ENCODE measurements around the gene RNF148.

DNA sequence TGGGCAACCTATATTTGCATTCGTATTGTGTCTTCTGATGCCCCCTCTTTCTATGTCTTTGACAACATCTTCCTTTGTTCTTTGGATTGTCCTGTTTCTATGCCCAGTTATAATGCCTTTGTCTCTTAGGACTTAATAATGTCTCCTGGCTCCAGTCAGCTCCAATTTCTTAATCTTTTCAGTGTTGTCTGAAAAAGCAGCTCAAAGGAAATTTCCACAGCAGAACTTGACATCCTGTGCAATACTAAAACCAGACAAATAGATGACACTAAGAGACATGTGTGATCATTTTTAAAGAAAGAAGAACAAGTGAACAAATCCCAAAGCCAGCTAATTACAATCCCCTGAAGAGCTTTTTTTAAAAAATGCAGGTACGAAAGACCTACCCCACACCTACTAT lies 47.7 kb upstream of the RNF148 start:
- TF ChIP-seq CTCF (IDR thresholded peaks at IDR 0.05), result no peak
- TF ChIP-seq RAD21 (conservative IDR thresholded peaks at IDR 0.05 in 1 of 2, IDR thresholded peaks at IDR 0.05 in 1 of 2), result no peak
- TF ChIP-seq ZC3H11A (IDR thresholded peaks at IDR 0.05), result no peak
- TF ChIP-seq SMC3 (IDR thresholded peaks at IDR 0.05), result no peak
- no peak for TF ChIP-seq CBX2 (IDR thresholded peaks at IDR 0.05; ENCODE audit: borderline replicate concordance, low read depth)
- no peak for TF ChIP-seq FOSL2 (IDR thresholded peaks at IDR 0.05)
- no peak for TF ChIP-seq FOSL2 (CRISPR knock-in tag; IDR thresholded peaks at IDR 0.05)
- TF ChIP-seq RFX5 (IDR thresholded peaks at IDR 0.05), result no peak
- TF ChIP-seq MAFK (IDR thresholded peaks at IDR 0.05; ENCODE audit: partially characterized antibody), result no peak

All from A549 (cell line).